SH-SY5Y (cell line): Measurements from ENCODE around the gene ASIC5.

ENCODE experiments used
- GATA2 ChIP-seq: IDR thresholded peaks from 2 replicates; pipeline ENCODE4 v1.6.1; 2011; ENCODE audit warnings: mild to moderate bottlenecking, low read depth, low read length
- GATA3 ChIP-seq: IDR thresholded peaks from 2 replicates; pipeline ENCODE4 v1.6.1; 2011; ENCODE audit warnings: low read depth, mild to moderate bottlenecking, low read length, moderate library complexity

- TF ChIP-seq GATA2, result no peak
- TF ChIP-seq GATA3, result no peak
Observed at GRCh38 chr4:155780775-155781174, 85.3 kb downstream of the ASIC5 start.
